ENCODE data around the gene OTUB1. TPM values are rescaled to one million over a fixed set of nuclear protein-coding genes. Genes with fewer than 3 reads are reported as not detected.

Gene OTUB1
- total and polyA plus RNA-seq, 9 of the 15 experiments (the other 6 are each of a cell fraction or from before 2014, with no cell fraction given): 29.5 to 134 (median 66.1) TPM

DNA sequence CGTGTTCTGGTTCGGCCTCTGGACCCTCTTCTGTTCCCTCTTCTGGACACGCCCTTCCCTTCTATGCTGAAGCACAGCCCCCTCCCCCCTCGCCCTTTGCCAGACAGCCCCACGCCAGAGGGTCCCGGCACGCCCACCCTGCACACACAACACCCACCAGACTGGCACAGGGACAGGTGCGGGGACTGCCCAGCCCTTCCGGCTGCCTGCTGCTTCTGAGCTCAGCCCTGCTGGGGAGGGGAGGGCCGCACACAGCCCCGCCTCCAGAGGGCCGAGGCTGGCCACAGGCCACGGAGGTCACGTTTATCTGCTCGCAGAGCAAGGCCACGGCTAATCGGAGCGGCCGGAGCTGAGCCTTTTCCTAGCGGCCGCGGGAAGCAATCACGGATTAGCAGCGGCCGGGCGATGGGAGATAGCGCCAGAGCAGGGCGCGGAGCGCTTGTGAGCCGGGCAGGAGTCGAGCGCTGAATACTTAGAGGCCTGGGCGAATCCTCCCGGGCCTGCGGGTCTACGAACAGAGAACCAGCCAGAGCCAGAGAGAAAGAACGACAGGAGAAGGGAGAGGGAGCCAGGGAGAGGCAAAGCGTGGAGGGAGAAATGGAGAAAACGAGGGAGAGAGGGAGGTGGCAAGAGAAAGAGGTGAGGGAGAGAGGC, 21.5 kb downstream of the OTUB1 start (continued):
- no peak for TF ChIP-seq ZNF445 (CRISPR knock-in tag; IDR thresholded peaks at IDR 0.05; ENCODE audit: low read depth)
- TF ChIP-seq PCBP1 (IDR thresholded peaks at IDR 0.05; ENCODE audit: low read depth, low read length, poor library complexity, severe bottlenecking): peak; percentile 61
- TF ChIP-seq TEAD2 (tag; IDR thresholded peaks at IDR 0.05): no peak
- no peak for TF ChIP-seq SP2 (IDR thresholded peaks at IDR 0.05; ENCODE audit: extremely low read depth, low read depth, low read length, poor library complexity, severe bottlenecking)
- TF ChIP-seq LARP7 (IDR thresholded peaks at IDR 0.05): no peak
- no peak for TF ChIP-seq CEBPG (CRISPR knock-in tag; IDR thresholded peaks at IDR 0.05)
- TF ChIP-seq CEBPG (tag; conservative IDR thresholded peaks at IDR 0.05 in 1 of 2, IDR thresholded peaks at IDR 0.05 in 1 of 2): no peak
- TF ChIP-seq MTA1 (IDR thresholded peaks at IDR 0.05; ENCODE audit: borderline replicate concordance): peak; percentile 85
- TF ChIP-seq GTF2A2 (tag; IDR thresholded peaks at IDR 0.05): no peak
- peak; percentile 62; the same call in 1 of the 2 replicates for TF ChIP-seq ZNF589 (CRISPR knock-in tag; IDR thresholded peaks at IDR 0.05; ENCODE audit: low read depth)
- no peak for TF ChIP-seq ZNF347 (CRISPR knock-in tag; IDR thresholded peaks at IDR 0.05; ENCODE audit: low read depth)
- TF ChIP-seq NR2C2 (CRISPR knock-in tag; IDR thresholded peaks at IDR 0.05): 0 out of 2 replicates have a peak, but pooled peaks have one; percentile 9
- 0 out of 2 replicates have a peak, but pooled peaks have one; percentile 13 for TF ChIP-seq NR2C2 (tag; IDR thresholded peaks at IDR 0.05)
- no peak for TF ChIP-seq JUNB (CRISPR knock-in tag; conservative IDR thresholded peaks at IDR 0.05)
- TF ChIP-seq, protein P1, sequence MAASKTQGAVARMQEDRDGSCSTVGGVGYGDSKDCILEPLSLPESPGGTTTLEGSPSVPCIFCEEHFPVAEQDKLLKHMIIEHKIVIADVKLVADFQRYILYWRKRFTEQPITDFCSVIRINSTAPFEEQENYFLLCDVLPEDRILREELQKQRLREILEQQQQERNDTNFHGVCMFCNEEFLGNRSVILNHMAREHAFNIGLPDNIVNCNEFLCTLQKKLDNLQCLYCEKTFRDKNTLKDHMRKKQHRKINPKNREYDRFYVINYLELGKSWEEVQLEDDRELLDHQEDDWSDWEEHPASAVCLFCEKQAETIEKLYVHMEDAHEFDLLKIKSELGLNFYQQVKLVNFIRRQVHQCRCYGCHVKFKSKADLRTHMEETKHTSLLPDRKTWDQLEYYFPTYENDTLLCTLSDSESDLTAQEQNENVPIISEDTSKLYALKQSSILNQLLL (CRISPR knock-in tag; IDR thresholded peaks at IDR 0.05; ENCODE audit: borderline replicate concordance): no peak
- TF ChIP-seq ZNF695 (CRISPR knock-in tag; IDR thresholded peaks at IDR 0.05): no peak
- no peak for TF ChIP-seq CBX8 (IDR thresholded peaks at IDR 0.05; ENCODE audit: borderline replicate concordance, extremely low read depth, low read depth, low read length, poor library complexity, severe bottlenecking)
- TF ChIP-seq, protein P2, sequence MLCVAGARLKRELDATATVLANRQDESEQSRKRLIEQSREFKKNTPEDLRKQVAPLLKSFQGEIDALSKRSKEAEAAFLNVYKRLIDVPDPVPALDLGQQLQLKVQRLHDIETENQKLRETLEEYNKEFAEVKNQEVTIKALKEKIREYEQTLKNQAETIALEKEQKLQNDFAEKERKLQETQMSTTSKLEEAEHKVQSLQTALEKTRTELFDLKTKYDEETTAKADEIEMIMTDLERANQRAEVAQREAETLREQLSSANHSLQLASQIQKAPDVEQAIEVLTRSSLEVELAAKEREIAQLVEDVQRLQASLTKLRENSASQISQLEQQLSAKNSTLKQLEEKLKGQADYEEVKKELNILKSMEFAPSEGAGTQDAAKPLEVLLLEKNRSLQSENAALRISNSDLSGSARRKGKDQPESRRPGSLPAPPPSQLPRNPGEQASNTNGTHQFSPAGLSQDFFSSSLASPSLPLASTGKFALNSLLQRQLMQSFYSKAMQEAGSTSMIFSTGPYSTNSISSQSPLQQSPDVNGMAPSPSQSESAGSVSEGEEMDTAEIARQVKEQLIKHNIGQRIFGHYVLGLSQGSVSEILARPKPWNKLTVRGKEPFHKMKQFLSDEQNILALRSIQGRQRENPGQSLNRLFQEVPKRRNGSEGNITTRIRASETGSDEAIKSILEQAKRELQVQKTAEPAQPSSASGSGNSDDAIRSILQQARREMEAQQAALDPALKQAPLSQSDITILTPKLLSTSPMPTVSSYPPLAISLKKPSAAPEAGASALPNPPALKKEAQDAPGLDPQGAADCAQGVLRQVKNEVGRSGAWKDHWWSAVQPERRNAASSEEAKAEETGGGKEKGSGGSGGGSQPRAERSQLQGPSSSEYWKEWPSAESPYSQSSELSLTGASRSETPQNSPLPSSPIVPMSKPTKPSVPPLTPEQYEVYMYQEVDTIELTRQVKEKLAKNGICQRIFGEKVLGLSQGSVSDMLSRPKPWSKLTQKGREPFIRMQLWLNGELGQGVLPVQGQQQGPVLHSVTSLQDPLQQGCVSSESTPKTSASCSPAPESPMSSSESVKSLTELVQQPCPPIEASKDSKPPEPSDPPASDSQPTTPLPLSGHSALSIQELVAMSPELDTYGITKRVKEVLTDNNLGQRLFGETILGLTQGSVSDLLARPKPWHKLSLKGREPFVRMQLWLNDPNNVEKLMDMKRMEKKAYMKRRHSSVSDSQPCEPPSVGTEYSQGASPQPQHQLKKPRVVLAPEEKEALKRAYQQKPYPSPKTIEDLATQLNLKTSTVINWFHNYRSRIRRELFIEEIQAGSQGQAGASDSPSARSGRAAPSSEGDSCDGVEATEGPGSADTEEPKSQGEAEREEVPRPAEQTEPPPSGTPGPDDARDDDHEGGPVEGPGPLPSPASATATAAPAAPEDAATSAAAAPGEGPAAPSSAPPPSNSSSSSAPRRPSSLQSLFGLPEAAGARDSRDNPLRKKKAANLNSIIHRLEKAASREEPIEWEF (CRISPR knock-in tag; IDR thresholded peaks at IDR 0.05): no peak
- TF ChIP-seq MCM5 (IDR thresholded peaks at IDR 0.05; ENCODE audit: low read depth): no peak
- peak; percentile 100 for TF ChIP-seq HMGN3 (IDR thresholded peaks at IDR 0.05; ENCODE audit: borderline replicate concordance, extremely low read depth, insufficient read length, low read depth, low read length)
- peak; percentile 78 for TF ChIP-seq HNRNPL (IDR thresholded peaks at IDR 0.05; ENCODE audit: low read depth, low read length)

Data from K562 (cell line).